NCI-H226 (cell line): Measurements from ENCODE around the gene ZBTB9.

Source experiments
- DNase-seq: peaks from one replicate; pipeline ENCODE4 v3.0.0-alpha.2; 2015

Gene ZBTB9

DNA sequence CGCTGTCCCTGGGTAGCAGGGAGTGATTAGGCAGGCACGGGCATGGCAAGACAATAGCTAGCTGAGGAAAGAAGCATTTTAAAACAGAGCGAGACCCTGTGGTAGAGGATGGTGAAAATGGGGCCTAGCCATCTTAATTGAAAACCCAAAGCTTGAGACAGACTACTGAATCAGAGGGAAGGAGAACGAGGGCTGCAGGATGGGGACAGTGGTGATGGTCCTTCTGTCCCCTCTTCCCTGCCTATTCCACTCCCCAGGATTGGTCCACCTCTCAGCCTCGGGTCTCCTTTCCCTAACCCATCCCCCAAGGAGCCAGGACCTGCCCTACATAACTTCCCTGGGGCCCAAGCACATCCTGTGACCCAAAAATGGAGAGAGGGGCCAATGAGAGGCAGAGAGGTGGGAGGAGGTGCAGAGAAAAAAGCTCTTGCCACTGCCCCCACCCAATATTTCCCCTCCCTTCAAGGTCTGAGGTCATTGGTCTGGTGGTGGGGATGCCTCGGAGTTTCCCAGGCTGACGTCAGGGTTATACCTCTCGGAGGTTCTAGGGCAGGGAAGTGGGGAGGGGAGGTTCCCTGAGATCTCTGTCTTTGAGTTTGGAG, 35.6 kb upstream of the ZBTB9 start:
- no peak for DNase-seq

GRCh38 chr6:33419580-33420490, 34.5 kb upstream of the ZBTB9 start, which contains the start of gene SYNGAP1:
SYNGAP1 (plus strand) TSS chr6:33420065; CDS start chr6:33420265, 200 bp downstream.
- no peak for DNase-seq

- DNase-seq = no peak
Observed at GRCh38 chr6:33420491-33421343, 33.7 kb upstream of the ZBTB9 start.

DNA sequence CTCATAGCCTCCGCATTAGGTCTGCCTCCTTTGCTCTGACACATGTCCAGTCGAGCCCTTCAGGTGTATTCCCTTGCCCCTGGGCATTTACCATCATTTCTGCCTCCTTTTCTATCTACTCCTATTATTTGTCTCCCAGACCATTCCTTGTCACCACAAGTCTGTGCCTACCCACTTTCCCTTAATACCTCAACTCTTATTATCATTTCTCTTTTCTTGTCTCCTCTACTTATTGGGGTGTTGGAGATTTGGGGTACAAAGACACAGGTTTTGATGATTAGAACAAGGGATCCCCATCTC, 33.1 kb upstream of the ZBTB9 start:
- DNase-seq = no peak

GRCh38 chr6:33423777-33424176, 30.6 kb upstream of the ZBTB9 start:
- no peak for DNase-seq

GRCh38 chr6:33424855-33425667, 29.3 kb upstream of the ZBTB9 start:
- no peak for DNase-seq

DNA sequence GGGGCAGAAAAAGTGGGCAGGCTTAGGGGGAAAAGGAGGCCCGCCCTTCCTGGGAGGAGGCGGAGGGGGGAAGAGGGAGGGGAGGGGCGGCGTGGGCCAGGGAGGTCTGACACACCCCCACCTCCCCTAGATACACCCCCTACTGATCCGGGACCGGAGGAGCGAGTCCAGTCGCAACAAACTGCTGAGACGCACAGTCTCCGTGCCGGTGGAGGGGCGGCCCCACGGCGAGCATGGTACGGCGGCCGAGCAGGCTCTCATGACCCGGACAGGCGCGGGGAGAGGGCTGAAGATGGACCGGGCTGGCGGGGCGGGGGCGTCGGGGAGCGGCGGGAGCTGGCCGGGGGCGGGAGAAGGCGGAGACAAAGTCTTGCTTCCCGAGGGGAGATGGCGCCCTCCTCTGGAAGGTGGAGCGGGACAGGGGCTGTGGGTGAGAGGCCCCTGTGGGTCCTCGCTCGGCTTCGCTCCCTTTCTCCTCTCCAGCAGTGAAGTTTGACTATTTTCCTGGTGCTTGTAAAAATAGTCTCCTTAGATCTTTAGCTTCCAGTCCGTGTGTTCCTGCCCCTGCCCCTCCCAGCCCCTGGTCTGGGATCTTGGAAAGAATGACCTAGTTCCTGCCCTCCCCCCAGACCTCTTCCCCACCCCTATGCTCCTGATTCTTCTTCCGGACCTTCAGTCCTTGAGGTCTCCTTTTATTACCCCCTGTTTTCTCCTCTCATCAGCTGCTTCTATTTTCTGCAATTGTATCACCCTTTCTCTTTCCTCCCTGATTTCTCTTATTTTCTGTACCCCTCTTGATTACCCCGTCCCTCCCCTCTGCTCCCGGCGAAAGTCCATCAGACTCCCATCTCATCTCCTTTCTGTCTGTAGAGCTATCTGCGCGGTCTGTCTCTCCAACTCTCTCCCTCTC, 28.5 kb upstream of the ZBTB9 start:
- DNase-seq = peak; percentile 79

- DNase-seq = no peak
Observed at GRCh38 chr6:33426590-33427511, 27.5 kb upstream of the ZBTB9 start.

GRCh38 chr6:33427585-33428223, 26.7 kb upstream of the ZBTB9 start:
- DNase-seq = peak; percentile 11

GRCh38 chr6:33428224-33428965, 26.0 kb upstream of the ZBTB9 start:
- no peak for DNase-seq

DNA sequence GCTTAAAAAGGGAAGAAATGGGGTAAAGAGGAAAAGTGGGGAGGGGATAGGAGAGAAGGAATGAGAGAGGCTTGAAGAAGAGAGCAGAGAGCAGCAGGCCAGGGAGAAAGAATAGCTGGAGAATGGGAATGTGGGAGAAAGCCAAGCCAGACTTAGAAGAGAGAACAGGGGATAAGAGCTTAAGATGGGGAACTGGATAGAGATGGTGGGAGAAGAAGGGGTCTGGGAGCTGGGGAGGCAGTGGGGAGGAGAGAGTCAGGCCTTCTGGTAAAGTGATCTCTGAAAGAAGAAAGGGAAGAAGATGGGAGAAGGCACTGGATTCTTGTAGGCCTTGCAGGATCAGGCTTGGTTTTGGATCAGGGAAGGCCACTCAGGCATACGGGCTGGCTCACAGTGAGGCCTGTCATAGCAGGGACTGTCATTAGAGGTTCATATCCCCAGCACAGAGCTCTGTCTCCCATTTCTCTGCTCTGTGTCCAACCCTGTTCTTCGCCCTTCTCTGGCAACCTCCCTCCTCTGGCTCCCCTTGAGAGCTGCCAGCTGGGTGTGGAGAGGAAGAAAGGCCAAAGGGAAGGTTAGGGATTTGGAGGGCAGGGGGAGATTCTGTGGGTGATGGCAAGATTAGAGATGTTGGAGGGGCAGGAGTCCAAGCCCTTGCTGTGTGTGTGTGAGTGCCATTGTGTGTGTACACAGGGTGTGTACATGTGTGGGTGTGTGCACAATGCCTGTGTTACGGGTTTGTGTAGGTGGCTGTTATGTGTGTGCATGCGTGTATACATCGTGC, 25.2 kb upstream of the ZBTB9 start:
- DNase-seq = no peak

GRCh38 chr6:33429750-33430052, 24.7 kb upstream of the ZBTB9 start:
- DNase-seq = no peak

DNA sequence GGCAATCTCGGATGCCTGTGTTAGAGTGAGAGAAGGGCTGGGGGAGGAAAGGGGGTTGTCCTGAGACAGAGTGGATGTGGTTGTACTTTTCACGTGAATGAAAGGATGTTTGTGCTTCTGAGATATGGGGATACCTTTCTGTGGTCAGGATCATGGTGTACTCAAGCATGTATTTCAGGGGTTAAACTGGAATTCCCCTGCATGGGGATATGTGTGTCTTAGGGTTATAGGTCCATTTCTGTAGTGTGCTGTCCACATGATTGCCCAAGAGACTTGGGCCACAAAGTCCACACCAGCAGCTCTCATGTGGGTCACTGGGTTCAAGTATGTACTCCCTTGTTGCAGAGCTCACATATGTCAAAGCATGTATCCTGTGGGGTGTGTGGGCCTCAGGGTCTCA, 24.0 kb upstream of the ZBTB9 start:
- no peak for DNase-seq

- DNase-seq = peak; percentile 81
Observed at GRCh38 chr6:33430991-33431879, 23.1 kb upstream of the ZBTB9 start.

- DNase-seq = no peak
Observed at GRCh38 chr6:33431880-33432541, 22.4 kb upstream of the ZBTB9 start.

DNA sequence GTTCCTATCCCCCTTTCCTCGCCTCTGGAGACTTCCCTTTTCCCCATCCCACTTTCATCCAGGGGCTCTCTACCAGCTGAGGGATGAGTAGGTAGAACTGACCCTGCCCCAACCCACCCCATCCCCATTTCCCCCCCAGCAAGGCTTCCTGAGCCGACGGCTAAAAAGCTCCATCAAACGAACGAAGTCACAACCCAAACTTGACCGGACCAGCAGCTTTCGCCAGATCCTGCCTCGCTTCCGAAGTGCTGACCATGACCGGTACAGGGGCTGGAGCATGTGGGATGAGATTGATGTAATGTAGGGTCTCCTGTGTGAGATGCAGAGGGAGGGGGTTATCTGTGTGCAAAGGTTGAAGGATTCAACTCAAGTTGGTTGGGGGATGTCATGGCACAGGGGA, 21.8 kb upstream of the ZBTB9 start:
- no peak for DNase-seq

DNA sequence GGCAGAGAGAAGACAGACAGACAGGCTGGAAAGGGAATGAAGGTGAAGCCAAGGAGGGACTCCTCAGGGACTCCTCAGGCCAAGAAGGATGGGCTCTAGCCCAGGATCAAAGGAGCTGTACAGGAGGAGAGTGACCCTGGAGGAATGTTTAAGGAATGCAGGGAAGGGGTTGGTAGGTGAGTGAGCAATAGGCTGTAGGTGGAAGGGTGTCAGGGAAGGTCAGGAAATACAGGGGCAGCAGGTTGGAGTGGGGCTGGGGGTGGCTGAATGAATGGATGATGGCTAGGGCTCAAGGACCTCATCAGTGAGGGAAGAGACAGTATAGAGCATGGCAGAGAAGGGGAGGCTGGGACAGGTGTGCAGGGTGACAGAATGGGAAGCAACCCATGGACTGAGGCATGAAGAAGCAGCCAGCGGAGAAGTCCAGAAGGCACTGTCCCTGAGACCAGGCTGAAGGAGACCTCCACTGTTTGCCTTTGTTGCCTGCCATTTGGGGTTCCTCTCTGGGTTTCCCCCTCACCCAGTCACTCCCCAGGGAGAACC, 21.3 kb upstream of the ZBTB9 start:
- no peak for DNase-seq
